HepG2 (cell line): ENCODE measurements around the gene CLIP2. TPM values are rescaled to one million over a fixed set of nuclear protein-coding genes. Genes with fewer than 3 reads are reported as not detected.

Experiments used
- EEA1 ChIP-seq: sonication (generic); formaldehyde crosslinking; IDR thresholded peaks from 2 replicates; pipeline ENCODE4 v1.5.1; 2020; ENCODE audit warnings: mild to moderate bottlenecking, missing genetic modification reagents, borderline replicate concordance
- EHMT2 ChIP-seq: fragments of 200-600 bp; sonication (generic); IDR thresholded peaks from 2 replicates; pipeline ENCODE4 v1.7.0; 2017; ENCODE audit warnings: antibody characterized with exemption, low read depth, low read length, borderline replicate concordance
- HMG20B ChIP-seq: conservative IDR thresholded peaks from 2 replicates; pipeline ENCODE4 v1.6.1; 2016; ENCODE audit warnings: missing genetic modification reagents, missing compliant biosample characterization
- IRF1 ChIP-seq: sonication (generic); formaldehyde crosslinking; IDR thresholded peaks from 2 replicates; pipeline ENCODE4 v1.4.0; 2020; ENCODE audit warnings: low read depth, mild to moderate bottlenecking, missing genetic modification reagents
- MYPOP ChIP-seq: sonication (generic); formaldehyde crosslinking; IDR thresholded peaks from 2 replicates; pipeline ENCODE4 v1.8.1; 2023; ENCODE audit warnings: mild to moderate bottlenecking, moderate library complexity, missing genetic modification reagents
- PCBP2 ChIP-seq: fragments of 200-400 bp; formaldehyde crosslinking; optimal IDR thresholded peaks from 2 replicates; pipeline ENCODE3; 2018; ENCODE audit warnings: low read length, low read depth; ENCODE audit not compliant: poor library complexity, severe bottlenecking
- PLSCR1 ChIP-seq: sonication (generic); formaldehyde crosslinking; IDR thresholded peaks from 2 replicates; pipeline ENCODE4 v1.5.0; 2020; ENCODE audit warnings: missing genetic modification reagents, mild to moderate bottlenecking, borderline replicate concordance
- RBFOX2 ChIP-seq: fragments of 200-400 bp; formaldehyde crosslinking; IDR thresholded peaks from 2 replicates; pipeline ENCODE4 v1.6.1; 2017; ENCODE audit warnings: low read depth, mild to moderate bottlenecking, low read length
- SRF ChIP-seq: IDR thresholded peaks from 2 replicates; pipeline ENCODE4 v1.6.1; 2011; ENCODE audit warnings: mild to moderate bottlenecking, low read depth, low read length, moderate library complexity
- ZBED4 ChIP-seq: sonication (generic); formaldehyde crosslinking; IDR thresholded peaks from 2 replicates; pipeline ENCODE4 v1.4.0; 2020; ENCODE audit warnings: missing genetic modification reagents, borderline replicate concordance
- ZBTB14 ChIP-seq: sonication (generic); formaldehyde crosslinking; IDR thresholded peaks from 2 replicates; pipeline ENCODE4 v1.4.0; 2020; ENCODE audit warnings: missing genetic modification reagents
- ZBTB21 ChIP-seq: sonication (generic); formaldehyde crosslinking; IDR thresholded peaks from 2 replicates; pipeline ENCODE4 v1.4.0; 2020; ENCODE audit warnings: missing genetic modification reagents
- ZNF451 ChIP-seq: sonication (generic); formaldehyde crosslinking; IDR thresholded peaks from 2 replicates; pipeline ENCODE4 v1.5.0; 2020; ENCODE audit warnings: mild to moderate bottlenecking, missing genetic modification reagents
- ZNF672 ChIP-seq: sonication (generic); formaldehyde crosslinking; IDR thresholded peaks from 2 replicates; pipeline ENCODE4 v1.8.1; 2022; ENCODE audit warnings: missing genetic modification reagents
- ZNF691 ChIP-seq: sonication (generic); formaldehyde crosslinking; IDR thresholded peaks from 2 replicates; pipeline ENCODE4 v1.4.0; 2020; ENCODE audit warnings: missing genetic modification reagents, low read depth, mild to moderate bottlenecking, borderline replicate concordance
- ZNF710 ChIP-seq: sonication (generic); formaldehyde crosslinking; IDR thresholded peaks from 2 replicates; pipeline ENCODE4 v1.5.0; 2020; ENCODE audit warnings: mild to moderate bottlenecking, missing genetic modification reagents, borderline replicate concordance
- ZNF746 ChIP-seq: sonication (generic); formaldehyde crosslinking; IDR thresholded peaks from 2 replicates; pipeline ENCODE4 v1.8.0; 2022; ENCODE audit warnings: mild to moderate bottlenecking, missing genetic modification reagents
- polyA plus RNA-seq, 8 experiments: library from polyadenylated mRNA; depleted of rRNA in 3 of 8; stranded (reverse) in 7 of 8; unstranded in 1 of 8; fragments of >200 nt; fragmentation: Illumina TruSeq in 4 of 8; extraction: Trizol in 4 of 8; gene quantifications; 2 replicates each; pipeline versions ENCODE4 v1.2.1 to v1.2.3, GENCODE V29; 2011 to 2016; ENCODE audit warnings: low read depth in 4 of 8, missing spikeins in 1 of 8, mixed read lengths in 1 of 8; ENCODE audit not compliant: insufficient read depth in 1 of 8
- total RNA-seq, 5 experiments: library from RNA; depleted of rRNA; stranded (reverse); fragments of >200 nt; fragmentation: Illumina TruSeq; extraction: Trizol; gene quantifications; 2 replicates each; pipeline ENCODE4 v1.2.3, GENCODE V29; 2016; ENCODE audit warnings: low read depth in 1 of 5

CLIP2 gene
- total and polyA plus RNA-seq, 2 of the 13 experiments (the other 11 are each of a cell fraction or from before 2014, with no cell fraction given): 6.5 to 17.4 TPM

- TF ChIP-seq HMG20B (CRISPR knock-in tag) (no peak), RBFOX2 (peak; percentile 77), ZBTB21 (CRISPR knock-in tag) (no peak), ZNF672 (CRISPR knock-in tag) (no peak), EHMT2 (no peak), ZNF746 (CRISPR knock-in tag) (0 out of 2 replicates have a peak, but pooled peaks have one; percentile 11), ZBED4 (CRISPR knock-in tag) (no peak), ZNF691 (CRISPR knock-in tag) (no peak; the same call in 1 of the 2 replicates), MYPOP (CRISPR knock-in tag) (no peak), EEA1 (CRISPR knock-in tag) (no peak), ZNF451 (no peak), ZNF710 (CRISPR knock-in tag) (no peak), ZBTB14 (no peak), PCBP2 (no peak), PLSCR1 (no peak), SRF (no peak), IRF1 (CRISPR knock-in tag) (no peak)
These were observed 164.3 kb downstream of the CLIP2 start, which contains the start of gene GTF2IRD1 (continued) for GRCh38 chr7:74453322-74454011.
